ENCODE data around the gene OXSR1. TPM values are rescaled to one million over a fixed set of nuclear protein-coding genes. Genes with fewer than 3 reads are reported as not detected.

Gene OXSR1
- 42.6 and 43.6 TPM in 2 replicates for total RNA-seq

DNA sequence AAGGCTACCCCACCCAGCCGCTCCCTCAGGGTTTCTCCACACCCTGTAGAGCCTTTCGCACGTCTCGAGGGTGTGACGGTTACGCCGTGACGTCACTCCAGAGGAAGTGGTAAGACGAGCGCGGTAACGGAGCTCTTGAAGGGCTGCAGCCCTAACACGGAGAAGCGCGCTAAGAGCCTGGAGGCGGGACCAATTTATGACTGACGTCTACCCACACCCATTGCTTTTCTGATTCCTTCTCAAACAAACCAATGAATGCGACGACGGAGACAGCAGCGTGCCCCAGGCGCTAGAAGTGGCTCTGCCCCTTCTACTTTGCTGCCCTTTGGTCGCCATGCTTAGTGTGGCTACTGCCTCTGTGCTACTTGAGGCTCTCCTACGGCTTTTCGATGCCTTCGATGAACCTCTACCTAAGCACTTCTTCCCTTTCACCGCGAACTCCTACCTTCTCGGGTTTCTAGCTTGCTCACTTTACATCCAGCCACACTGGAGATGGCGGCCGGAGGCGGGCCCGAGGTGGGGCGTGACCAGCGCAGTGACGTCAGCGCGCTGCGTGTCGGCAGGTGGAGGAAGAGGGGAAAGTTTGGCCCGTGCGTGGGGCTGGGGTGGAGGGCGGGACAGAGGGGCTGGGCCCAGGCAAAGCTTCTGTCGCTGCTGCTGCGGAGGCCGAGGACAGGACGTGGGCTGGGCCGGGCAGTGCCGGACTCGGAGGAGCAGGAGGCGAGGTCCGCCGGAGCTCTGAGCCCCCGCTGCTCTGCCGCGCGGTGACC lies at the start of gene OXSR1:
Gene OXSR1, plus strand, starts transcription at position 586 of the 770 bp plus-strand sequence. CDS start 340 bp downstream, outside the sequence.

DNA sequence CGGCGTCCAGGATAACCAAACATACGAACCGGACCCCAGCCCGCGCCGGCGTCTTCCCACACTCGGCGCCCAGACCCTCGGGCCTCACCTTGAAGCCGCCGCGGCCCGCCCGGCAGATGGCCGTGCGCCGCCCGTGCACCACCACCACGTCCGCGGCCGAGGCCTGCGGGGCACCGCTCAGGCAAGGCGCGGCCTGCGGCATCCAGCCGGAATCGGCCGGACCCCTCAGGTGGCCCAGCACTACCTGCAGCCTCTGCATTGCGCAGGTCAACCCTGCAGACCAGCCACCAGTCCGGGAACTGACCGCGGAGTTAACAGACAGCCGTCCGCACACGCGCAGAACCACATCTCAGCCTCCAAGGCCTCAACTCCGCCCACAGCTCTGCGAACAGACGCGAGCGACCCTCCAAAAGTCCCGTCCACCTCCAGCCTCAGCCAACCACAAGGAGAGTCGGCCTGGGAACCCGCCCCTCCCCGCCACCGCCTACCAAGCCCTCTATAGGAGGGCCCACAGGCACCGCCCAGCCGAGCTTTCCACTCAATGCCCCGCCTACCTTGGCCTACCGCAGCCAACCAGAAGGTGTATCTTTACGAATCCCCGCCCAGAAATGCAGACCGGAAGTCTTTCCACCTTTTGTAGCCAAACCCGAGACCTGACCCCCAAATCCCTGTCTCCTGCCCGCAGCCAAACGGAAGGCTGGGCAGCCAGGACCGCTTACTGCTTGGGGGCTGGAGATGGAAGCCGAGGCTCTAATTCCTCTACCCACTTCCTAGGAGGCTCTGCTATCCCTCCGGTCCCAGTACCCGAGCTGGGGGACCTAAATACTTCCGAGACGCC lies 28.3 kb upstream of the OXSR1 start, which contains the start of gene ACAA1:
Gene ACAA1, minus strand, starts transcription at position 351 of the 838 bp plus-strand sequence. Its CDS starts 92 bp downstream, at position 259.

DNA sequence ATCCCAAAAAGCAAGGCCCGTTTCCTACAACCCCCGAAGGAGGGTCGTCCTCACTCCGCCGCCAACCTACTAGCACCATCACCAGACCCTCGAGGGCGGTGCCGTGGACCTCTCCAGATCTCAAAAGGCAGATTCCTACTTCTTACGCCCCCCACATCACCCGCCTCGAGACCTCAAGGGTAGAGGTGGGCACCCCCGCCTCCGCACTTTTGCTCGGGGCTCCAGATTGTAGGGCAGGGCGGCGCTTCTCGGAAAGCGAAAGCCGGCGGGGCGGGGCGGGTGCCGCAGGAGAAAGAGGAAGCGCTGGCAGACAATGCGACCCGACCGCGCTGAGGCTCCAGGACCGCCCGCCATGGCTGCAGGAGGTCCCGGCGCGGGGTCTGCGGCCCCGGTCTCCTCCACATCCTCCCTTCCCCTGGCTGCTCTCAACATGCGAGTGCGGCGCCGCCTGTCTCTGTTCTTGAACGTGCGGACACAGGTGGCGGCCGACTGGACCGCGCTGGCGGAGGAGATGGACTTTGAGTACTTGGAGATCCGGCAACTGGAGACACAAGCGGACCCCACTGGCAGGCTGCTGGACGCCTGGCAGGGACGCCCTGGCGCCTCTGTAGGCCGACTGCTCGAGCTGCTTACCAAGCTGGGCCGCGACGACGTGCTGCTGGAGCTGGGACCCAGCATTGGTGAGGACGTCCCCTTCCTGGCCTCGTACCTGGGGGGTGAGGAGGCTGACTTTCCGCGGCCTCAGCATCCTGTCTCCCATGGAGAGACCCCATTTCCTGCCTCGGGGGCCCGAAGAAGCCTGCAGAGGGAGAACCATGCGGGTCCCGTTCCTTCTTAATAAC lies 26.8 kb upstream of the OXSR1 start, which contains the start of gene MYD88:
Gene MYD88, plus strand, starts transcription at position 313 of the 842 bp plus-strand sequence. Its CDS starts 40 bp downstream, at position 353.

GRCh38 chr3:38265604-38266307 lies 100.4 kb downstream of the OXSR1 start, which contains the start of gene SLC22A13:
Gene SLC22A13, plus strand, starts transcription at chr3:38265812. Its CDS starts 49 bp downstream, at chr3:38265861.

GRCh38 chr3:38281895-38282686 lies 116.8 kb downstream of the OXSR1 start, which contains the start of gene SLC22A14:
Gene SLC22A14, plus strand, starts transcription at chr3:38282294. Its CDS starts 23,733 bp downstream, at chr3:38306027.

Other genes starting within 250 kb of the OXSR1 start
- 41.4 and 53.0 TPM in 2 replicates for gene VILL, start 174.8 kb upstream of the OXSR1 start, total RNA-seq
- 48.1 and 61.0 TPM in 2 replicates for gene PLCD1, start 135.9 kb upstream of the OXSR1 start, total RNA-seq
- not detected in 2 replicates for gene DLEC1, start 126.3 kb upstream of the OXSR1 start, total RNA-seq
- gene ACAA1, start 28.4 kb upstream of the OXSR1 start, total RNA-seq: 81.7 and 94.8 TPM in 2 replicates
- gene MYD88, start 26.9 kb upstream of the OXSR1 start, total RNA-seq: 38.5 and 43.6 TPM in 2 replicates
- 0.07 TPM in 1 of 2 replicates, not detected in the other for gene SLC22A13, start 100.3 kb downstream of the OXSR1 start, total RNA-seq
- gene SLC22A14, start 116.8 kb downstream of the OXSR1 start, total RNA-seq: not detected in 2 replicates
- 2.6 TPM in 2 replicates for gene XYLB, start 181.2 kb downstream of the OXSR1 start, total RNA-seq